SK-N-MC (cell line): ENCODE results near the gene TTC38.

ENCODE experiments used
- EZH2 ChIP-seq: fragments of 200-600 bp; sonication (generic); IDR thresholded peaks from one replicate; pipeline ENCODE4 v1.6.1; 2017; ENCODE audit warnings: antibody characterized with exemption
- POLR2AphosphoS5 ChIP-seq: IDR thresholded peaks from 2 replicates; pipeline ENCODE4 v1.6.1; 2012; ENCODE audit warnings: mild to moderate bottlenecking, low read depth, low read length, borderline replicate concordance

- no peak for TF ChIP-seq POLR2AphosphoS5
- no peak for TF ChIP-seq EZH2
Measured at GRCh38 chr22:46259374-46259773, 8.4 kb upstream of the TTC38 start.
